ENCODE results near the gene VRK3.

VRK3 gene

DNA sequence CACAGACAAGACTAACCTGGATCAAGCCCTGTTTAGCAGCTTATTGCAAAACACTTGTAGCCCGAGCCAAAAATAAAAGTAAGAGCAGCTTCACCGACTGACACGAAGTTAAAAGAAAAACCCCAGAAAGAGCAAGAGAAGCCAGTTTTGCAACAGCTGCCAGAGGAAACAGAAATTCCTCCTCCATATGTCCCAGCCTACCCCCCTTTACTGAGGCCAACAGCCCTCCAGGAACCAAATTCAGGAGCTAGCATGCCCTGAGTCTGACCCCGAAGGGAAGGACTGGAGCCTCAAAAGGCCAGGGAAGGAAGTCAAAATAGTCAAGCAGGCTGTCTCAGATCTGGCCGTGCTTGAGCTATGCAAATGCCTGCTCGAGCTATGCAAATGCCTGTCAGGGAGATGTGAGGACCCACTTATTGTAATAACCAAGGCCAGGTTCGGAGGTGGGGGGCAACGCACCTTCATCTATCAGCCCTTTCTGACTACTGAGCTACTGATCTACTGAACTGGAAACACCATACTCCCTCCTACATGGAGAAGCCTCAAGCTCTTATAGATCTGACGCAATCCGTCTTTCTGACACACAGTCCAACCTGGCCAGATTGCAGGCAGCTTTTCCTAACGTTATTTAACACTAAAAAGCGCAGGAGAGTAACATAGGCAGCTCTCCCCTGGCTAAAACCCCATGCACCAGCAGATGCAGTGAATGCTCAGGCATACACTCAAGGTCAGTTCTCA lies 70.9 kb downstream of the VRK3 start:
- DNase-seq: no peak
- H4K20me1 ChIP-seq (ENCODE audit: insufficient read depth, low read length): 0 out of 2 replicates have a peak, but pooled peaks cover 6% of the 10 kb centered on the region
- H3K36me3 ChIP-seq (ENCODE audit: insufficient read depth, low read length): no peaks in the 10 kb centered on the region
- no peak overlapping the region for H3K27ac ChIP-seq (ENCODE audit: low read length)
- H3K79me2 ChIP-seq (ENCODE audit: insufficient read depth, low read length): no peaks in the 10 kb centered on the region
- H3K4me2 ChIP-seq (ENCODE audit: insufficient read depth, low read length): no peak overlapping the region
- no peak overlapping the region for H3K9ac ChIP-seq (ENCODE audit: low read depth, low read length)
- H3K4me1 ChIP-seq (ENCODE audit: insufficient read depth, low read length): no peaks in the 10 kb centered on the region
- TF ChIP-seq, protein P1, sequence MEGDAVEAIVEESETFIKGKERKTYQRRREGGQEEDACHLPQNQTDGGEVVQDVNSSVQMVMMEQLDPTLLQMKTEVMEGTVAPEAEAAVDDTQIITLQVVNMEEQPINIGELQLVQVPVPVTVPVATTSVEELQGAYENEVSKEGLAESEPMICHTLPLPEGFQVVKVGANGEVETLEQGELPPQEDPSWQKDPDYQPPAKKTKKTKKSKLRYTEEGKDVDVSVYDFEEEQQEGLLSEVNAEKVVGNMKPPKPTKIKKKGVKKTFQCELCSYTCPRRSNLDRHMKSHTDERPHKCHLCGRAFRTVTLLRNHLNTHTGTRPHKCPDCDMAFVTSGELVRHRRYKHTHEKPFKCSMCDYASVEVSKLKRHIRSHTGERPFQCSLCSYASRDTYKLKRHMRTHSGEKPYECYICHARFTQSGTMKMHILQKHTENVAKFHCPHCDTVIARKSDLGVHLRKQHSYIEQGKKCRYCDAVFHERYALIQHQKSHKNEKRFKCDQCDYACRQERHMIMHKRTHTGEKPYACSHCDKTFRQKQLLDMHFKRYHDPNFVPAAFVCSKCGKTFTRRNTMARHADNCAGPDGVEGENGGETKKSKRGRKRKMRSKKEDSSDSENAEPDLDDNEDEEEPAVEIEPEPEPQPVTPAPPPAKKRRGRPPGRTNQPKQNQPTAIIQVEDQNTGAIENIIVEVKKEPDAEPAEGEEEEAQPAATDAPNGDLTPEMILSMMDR (IDR thresholded peaks at IDR 0.05; ENCODE audit: borderline replicate concordance, extremely low read depth, low read length, poor library complexity, severe bottlenecking): no peak
- TF ChIP-seq EZH2 (IDR thresholded peaks at IDR 0.05; ENCODE audit: borderline replicate concordance, low read depth, low read length, severe bottlenecking): no peak
- peaks cover 3% of the 10 kb centered on the region for H3K27me3 ChIP-seq (ENCODE audit: insufficient read depth, low read length, poor library complexity)
- H3K9me3 ChIP-seq (ENCODE audit: insufficient read depth, low read length, severe bottlenecking): no peaks in the 10 kb centered on the region
- H3K4me3 ChIP-seq (ENCODE audit: low read depth in 1 of 2, low read length in 2 of 2): no peak overlapping the region
- no peak overlapping the region for H2AFZ ChIP-seq (ENCODE audit: low read depth, low read length)
- no peak for ATAC-seq (ENCODE audit: insufficient read depth, low read depth)

GRCh38 chr19:49953416-49953815 lies 71.8 kb downstream of the VRK3 start:
- Histone ChIP-seq H3K4me2 (ENCODE audit: insufficient read depth, low read length) (no peak overlapping the region), H3K36me3 (ENCODE audit: insufficient read depth, low read length) (no peaks in the 10 kb centered on the region), H3K9me3 (ENCODE audit: insufficient read depth, low read length, severe bottlenecking) (no peaks in the 10 kb centered on the region), H3K9ac (ENCODE audit: low read depth, low read length) (no peak overlapping the region), H2AFZ (ENCODE audit: low read depth, low read length) (no peak overlapping the region), H4K20me1 (ENCODE audit: insufficient read depth, low read length) (0 out of 2 replicates have a peak, but pooled peaks cover 6% of the 10 kb centered on the region), H3K4me3 (ENCODE audit: low read depth in 1 of 2, low read length in 2 of 2) (no peak overlapping the region), H3K4me1 (ENCODE audit: insufficient read depth, low read length) (no peaks in the 10 kb centered on the region), H3K27ac (ENCODE audit: low read length) (no peak overlapping the region), H3K79me2 (ENCODE audit: insufficient read depth, low read length) (no peaks in the 10 kb centered on the region), H3K27me3 (ENCODE audit: insufficient read depth, low read length, poor library complexity) (peaks cover 3% of the 10 kb centered on the region)
- DNase-seq (no peak), ATAC-seq (ENCODE audit: insufficient read depth, low read depth) (no peak)
- TF ChIP-seq, protein P1 (IDR thresholded peaks at IDR 0.05; ENCODE audit: borderline replicate concordance, extremely low read depth, low read length, poor library complexity, severe bottlenecking): no peak
- no peak for TF ChIP-seq EZH2 (IDR thresholded peaks at IDR 0.05; ENCODE audit: borderline replicate concordance, low read depth, low read length, severe bottlenecking)

- Histone ChIP-seq H3K4me3 (ENCODE audit: low read depth in 1 of 2, low read length in 2 of 2) (no peak overlapping the region), H4K20me1 (ENCODE audit: insufficient read depth, low read length) (0 out of 2 replicates have a peak, but pooled peaks cover 6% of the 10 kb centered on the region), H3K36me3 (ENCODE audit: insufficient read depth, low read length) (no peaks in the 10 kb centered on the region), H3K4me2 (ENCODE audit: insufficient read depth, low read length) (no peak overlapping the region), H2AFZ (ENCODE audit: low read depth, low read length) (no peak overlapping the region), H3K9me3 (ENCODE audit: insufficient read depth, low read length, severe bottlenecking) (no peaks in the 10 kb centered on the region), H3K27ac (ENCODE audit: low read length) (no peak overlapping the region), H3K9ac (ENCODE audit: low read depth, low read length) (no peak overlapping the region), H3K79me2 (ENCODE audit: insufficient read depth, low read length) (no peaks in the 10 kb centered on the region), H3K4me1 (ENCODE audit: insufficient read depth, low read length) (no peaks in the 10 kb centered on the region), H3K27me3 (ENCODE audit: insufficient read depth, low read length, poor library complexity) (peaks cover 3% of the 10 kb centered on the region)
- ATAC-seq (ENCODE audit: insufficient read depth, low read depth) (no peak), DNase-seq (no peak)
- TF ChIP-seq, protein P1 (IDR thresholded peaks at IDR 0.05; ENCODE audit: borderline replicate concordance, extremely low read depth, low read length, poor library complexity, severe bottlenecking): no peak
- TF ChIP-seq EZH2 (IDR thresholded peaks at IDR 0.05; ENCODE audit: borderline replicate concordance, low read depth, low read length, severe bottlenecking): no peak
Observed at GRCh38 chr19:49952906-49953305, 72.3 kb downstream of the VRK3 start.
